OCI-LY1 (cell line): ENCODE data around the gene ZBTB22.

Experiments
- EZH2 ChIP-seq: fragments of 200-600 bp; sonication (generic), shearing (Covaris generic); IDR thresholded peaks from 2 replicates; pipeline ENCODE4 v1.8.0; 2017; ENCODE audit warnings: borderline replicate concordance, mixed run types, mild to moderate bottlenecking, antibody characterized with exemption, low read length, moderate library complexity, mixed read lengths
- TF ChIP-seq, protein P1 (sequence below): fragments of 200-600 bp; sonication (generic), shearing (Covaris generic); IDR thresholded peaks from 2 replicates; pipeline ENCODE4 v1.5.1; 2017; ENCODE audit warnings: mild to moderate bottlenecking, antibody characterized with exemption, low read length, moderate library complexity, mixed read lengths

DNA sequence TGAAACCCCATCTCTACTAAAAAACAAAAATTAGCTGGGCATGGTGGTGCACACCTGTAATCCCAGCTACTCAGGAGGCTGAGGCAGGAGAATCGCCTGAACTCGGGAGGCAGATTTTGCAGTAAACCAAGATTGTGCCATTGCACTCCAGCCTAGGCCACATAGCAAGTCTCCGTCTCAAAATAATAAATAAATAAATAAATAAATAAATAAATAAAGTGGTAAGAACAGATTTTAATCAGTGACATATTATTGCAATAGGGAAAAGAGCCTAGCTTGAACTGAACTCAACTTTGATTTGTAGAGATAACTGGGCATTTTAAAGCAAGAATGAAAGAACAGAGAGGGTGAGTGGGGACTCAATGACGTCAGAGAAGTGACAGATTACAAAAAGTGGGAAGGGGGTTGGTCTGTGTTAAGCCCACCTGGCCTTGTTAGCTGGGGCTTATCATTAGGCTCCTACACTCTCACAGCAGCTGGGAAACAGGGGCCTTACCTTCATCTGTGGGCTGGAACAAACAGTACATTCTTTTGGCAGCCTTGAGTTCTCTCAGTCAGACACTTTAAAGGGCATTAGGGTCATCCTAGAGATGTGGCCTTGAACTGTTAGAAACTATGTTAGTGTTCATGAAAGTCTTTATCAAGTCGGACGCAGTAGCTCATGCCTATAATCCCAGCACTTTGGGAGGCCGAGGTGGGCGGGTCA is 49.6 kb upstream of the ZBTB22 start:
- TF ChIP-seq, protein P1, sequence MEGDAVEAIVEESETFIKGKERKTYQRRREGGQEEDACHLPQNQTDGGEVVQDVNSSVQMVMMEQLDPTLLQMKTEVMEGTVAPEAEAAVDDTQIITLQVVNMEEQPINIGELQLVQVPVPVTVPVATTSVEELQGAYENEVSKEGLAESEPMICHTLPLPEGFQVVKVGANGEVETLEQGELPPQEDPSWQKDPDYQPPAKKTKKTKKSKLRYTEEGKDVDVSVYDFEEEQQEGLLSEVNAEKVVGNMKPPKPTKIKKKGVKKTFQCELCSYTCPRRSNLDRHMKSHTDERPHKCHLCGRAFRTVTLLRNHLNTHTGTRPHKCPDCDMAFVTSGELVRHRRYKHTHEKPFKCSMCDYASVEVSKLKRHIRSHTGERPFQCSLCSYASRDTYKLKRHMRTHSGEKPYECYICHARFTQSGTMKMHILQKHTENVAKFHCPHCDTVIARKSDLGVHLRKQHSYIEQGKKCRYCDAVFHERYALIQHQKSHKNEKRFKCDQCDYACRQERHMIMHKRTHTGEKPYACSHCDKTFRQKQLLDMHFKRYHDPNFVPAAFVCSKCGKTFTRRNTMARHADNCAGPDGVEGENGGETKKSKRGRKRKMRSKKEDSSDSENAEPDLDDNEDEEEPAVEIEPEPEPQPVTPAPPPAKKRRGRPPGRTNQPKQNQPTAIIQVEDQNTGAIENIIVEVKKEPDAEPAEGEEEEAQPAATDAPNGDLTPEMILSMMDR, result no peak
- no peak for TF ChIP-seq EZH2
